GM19023 (cell line): ENCODE results near the gene FBXW10B.
A peak's percentile ranks its signal among the peaks of the same experiment; 100 is the strongest.
"Not testable (repeated sequence)": the region's sequence is repeated elsewhere in the genome, so short reads cannot be mapped to it uniquely, and the experiment has no call there.

Experiments used
- ATAC-seq: cut with Tn5 transposase; IDR thresholded peaks from one replicate; pipeline ENCODE4 v1.9.1; 2021; ENCODE audit warnings: mild to moderate bottlenecking, moderate library complexity; ENCODE audit not compliant: unreplicated experiment

Gene FBXW10B

DNA sequence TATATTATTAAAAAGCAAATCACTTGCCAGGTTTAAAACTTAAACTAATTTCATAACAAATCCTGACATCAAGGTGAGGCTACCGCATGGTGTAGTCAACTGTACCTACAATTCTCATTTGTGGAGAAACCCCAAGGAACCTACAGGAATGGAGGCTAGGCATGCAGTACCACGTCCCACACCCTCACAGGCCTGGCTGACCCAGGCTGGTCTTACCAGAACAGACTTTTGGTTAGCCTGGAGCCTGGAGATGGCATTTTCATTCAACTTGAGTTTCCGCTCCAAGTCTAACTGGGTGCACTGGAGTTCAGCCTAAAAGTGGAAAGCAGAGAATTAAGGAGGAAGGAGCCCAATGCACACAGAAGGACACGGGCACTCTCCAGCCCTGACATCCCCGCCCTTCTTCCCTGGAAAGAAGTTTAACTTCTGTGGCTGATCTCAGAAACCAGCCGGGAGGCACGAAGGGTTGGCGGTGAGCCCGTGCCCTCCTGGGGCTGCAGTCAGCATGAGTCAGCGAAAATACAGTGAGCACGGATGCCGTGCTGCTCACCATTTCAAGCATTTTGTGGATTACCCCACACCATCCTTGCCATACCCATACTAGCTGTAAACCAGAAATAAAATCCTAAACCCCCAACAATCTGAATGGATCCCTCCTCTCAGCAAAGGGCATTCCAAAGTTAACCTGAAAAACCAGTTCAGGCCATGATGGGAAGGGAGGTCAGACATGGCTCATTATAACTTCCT, 23.2 kb upstream of the FBXW10B start:
- not testable (repeated sequence) for ATAC-seq

DNA sequence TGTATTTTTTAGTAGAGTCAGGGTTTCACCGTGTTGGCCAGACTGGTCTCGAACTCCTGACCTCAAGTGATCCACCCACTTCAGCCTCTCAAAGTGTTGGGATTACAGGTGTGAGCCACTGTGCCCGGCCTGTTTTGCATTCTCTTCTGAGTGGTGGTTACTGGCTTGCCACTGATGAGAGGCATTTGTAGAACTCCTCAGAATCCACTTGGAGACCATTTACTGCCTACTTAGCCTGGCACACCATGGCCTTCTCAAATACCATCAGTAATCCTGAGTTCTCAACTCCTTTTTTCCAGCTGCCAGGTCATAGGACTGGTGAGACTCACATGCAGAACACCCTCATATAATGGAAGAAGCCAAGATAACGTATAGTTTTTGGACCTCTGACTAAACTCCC, 22.5 kb upstream of the FBXW10B start:
- ATAC-seq, result not testable (repeated sequence)

DNA sequence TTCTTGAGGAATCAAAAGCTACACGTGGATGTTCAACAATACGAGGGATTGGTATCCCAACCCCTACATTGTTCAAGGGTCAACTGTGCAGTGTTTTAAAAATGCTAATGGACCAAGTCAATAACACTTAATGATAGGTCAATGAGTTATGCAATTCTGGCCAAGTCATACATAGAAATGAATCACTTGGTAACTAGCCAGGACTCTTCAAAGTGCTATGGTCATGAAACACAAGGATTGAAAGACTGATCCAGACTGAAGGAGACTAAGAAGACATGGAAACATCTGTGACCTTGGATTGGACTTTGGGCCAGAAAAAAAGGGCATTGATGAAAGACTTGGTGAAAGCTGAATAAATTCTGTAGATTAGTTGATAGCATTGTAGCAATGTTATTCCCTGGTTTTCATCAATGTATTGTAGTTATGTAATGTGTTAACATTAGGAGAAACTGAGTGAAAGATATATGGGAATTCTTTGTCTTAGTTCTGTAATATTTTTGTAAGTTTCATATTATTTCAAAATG, 11.5 kb upstream of the FBXW10B start:
- not testable (repeated sequence) for ATAC-seq

DNA sequence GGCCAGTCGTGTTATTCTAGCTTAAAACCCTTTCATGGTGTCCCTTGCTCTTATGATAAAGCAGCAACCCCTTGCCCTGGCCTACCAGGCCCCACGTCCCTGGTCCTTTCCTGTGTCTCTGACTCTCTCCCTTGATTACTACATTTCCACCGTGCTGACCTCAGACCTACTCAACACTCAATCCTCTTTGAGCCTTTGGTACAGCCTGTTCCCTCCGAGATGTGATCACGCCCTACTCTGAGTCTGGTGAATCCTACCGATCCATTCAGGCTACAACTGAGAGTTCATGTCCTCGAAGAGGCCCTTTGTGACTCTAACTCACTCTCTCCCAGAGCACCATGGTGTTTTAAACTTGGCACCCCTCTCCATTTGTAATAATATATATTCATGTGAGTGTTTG, 10.5 kb upstream of the FBXW10B start:
- not testable (repeated sequence) for ATAC-seq

DNA sequence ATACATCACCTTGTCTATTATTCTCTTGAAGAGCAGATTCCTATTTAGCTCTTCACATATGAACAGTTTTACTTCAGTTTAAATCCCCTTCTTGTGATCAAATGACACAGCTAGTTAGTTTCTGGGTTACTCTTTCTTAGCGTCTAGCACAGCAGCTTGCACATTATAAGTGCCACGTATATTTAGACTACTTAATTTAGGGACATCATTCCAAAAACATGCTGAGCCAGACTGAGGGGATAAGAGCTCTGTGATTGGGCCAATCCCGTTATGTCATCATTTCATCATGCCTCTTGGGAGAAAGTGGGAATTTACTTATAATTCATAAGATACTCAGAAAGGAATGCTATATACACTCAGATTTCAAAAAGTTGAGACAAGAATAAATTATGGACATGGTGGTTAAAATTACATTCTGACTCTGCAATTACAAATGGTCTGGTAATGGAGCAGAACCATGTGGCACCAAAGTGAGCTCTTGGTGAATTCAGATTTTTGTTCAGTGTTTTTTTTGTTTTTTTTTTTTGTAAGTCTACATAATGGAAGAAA, 4.2 kb upstream of the FBXW10B start:
- not testable (repeated sequence) for ATAC-seq

DNA sequence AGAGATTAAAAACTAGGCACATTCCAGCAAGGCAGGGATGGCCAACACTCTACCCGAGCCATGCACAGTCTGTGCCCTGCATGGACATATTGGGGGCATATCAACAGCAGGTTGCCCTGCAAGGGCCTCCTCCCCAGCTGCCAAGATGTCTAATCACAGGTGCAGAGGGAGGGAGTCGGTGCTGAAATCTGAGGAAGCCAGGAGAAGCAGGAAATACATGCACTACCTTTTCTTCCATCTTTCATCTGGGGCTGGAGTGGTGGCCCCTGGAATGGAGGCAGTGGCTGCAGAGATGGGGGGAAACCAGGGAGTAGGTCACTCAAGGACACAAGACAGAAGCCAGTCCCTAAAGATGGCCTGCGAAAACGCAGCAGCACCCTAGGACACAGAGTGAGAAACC, 3.8 kb upstream of the FBXW10B start:
- ATAC-seq, result not testable (repeated sequence)

DNA sequence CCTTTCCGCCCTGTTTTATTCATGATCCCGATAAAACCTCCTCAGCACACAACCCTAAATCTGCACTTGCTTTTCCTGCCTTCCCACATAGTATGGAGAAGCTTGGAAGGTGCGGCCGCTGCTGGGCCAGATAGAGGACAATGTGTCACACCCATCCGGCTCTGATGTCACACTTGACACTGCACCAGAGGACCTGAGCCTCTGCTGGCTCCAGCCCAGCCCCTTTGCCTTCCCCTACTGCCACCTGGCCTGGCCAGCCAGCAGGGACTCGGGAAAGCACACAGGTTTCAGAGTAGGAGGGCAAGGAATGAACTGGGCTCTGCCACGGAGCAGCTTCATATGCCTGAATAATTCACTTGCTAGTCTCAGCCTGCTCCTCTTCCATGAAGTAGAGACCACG, 2.6 kb upstream of the FBXW10B start:
- not testable (repeated sequence) for ATAC-seq

DNA sequence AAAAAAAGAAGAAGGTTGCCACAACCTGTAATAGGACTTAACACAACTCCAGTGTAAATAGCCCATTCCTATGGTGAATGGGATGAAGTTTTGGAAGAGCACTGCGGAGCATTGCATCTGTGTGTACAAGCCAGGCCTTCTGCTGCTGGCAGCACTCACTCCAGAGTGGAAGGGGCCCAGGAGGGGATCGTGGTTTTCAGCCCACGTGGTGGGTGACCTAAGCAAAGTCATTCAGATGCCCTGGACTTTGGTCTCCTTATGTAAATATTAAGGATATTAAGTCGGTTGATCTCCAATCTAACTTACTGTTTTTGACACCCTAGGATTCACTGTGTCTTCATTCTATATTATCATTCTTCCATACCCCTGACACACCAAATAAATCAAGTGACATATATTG, 2.7 kb downstream of the FBXW10B start:
- not testable (repeated sequence) for ATAC-seq

DNA sequence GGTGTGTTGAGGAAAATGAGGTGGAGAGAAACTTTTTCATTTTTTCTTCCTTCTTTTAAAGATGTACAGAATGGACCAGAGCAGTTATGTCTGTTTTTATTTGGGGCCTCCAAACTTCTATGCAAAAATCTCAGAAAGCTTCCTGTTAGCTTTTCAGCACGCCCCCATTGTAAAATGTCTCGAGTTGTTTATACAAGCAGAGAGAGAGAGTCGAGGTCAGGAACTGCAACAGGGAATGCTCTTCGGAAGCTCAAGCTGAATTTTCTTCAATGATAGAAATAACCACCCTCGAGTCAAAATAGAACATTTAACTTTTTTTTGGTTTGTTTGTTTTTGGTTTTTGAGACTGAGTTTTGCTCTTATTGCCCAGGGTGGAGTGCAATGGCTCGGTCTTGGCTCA, 3.7 kb downstream of the FBXW10B start:
- ATAC-seq, result not testable (repeated sequence)

DNA sequence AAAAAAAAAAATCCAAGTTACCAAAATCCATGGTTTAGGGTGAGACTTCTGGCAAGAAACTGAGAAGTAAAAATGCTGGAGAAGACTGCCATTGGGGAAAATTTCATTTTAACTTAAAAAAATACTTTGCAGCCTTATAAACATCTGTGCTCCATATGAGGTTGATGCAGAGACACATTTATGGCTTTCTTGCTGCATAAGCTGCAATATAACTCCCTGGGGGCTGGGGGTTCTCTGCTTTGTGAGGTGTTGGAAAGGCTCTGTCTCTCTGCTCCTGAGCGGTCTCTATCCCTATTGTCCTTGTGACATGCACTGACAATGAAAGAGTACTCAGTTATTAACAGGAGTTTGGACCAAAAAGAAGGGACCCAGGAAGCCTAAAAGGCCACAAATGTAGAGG, 6.4 kb downstream of the FBXW10B start:
- not testable (repeated sequence) for ATAC-seq

DNA sequence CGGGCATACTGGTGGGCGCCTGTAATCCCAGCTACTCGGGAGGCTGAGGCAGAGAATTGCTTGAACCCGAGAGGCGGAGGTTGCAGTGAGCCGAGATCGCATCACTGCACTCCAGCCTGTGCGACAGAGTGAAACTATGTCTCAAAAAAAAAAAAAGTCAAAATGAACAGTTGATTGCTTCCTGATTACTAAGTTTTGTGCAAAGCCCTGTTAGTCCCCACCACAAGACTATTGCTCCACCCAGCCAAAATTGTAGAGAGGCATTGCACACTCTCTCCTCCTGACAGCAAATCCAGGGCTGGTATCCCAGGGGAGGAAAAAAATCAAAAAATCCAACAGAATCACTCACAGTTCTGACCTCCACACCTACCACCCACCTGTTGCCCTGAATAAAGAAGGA, 26.5 kb downstream of the FBXW10B start:
- ATAC-seq, result not testable (repeated sequence)

DNA sequence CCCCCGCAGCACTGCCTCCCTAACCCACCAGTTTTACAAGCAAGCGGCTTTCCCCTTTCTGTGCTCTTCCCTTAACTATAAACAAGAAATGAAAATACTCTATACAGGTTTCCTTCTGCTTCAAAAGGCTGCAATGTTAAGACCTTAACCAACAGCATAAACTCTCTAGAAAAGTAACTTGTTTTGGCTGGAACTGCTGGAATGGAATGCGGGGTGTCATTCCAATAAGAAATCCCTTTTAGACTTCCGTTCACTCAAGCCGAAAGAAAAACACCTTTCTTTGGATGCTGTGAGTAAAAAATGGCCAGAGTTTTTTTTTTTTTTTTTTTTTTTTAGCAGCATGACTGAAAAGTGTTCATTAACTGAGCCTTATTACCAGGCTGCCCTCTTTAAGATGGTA, 27.5 kb downstream of the FBXW10B start:
- not testable (repeated sequence) for ATAC-seq

DNA sequence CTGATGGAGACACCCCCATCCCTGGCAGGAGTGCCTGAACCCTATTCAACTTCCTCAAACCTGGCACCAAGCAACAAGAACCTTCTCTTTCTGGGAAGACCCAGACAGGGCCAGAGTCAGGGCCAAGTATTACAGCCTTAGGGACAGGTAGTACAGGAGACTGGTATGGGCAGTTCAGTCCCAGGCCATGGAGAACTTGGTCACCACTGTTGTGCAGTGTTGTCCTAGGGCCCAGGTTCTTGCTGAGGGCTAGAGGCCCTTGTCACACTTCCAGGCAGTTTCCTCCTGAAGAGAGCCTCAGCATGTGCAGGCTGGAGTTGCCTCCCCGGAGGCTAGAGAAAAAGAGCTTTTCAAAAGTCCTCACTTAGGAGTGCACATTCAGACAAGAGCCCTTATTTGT, 28.7 kb downstream of the FBXW10B start:
- not testable (repeated sequence) for ATAC-seq

DNA sequence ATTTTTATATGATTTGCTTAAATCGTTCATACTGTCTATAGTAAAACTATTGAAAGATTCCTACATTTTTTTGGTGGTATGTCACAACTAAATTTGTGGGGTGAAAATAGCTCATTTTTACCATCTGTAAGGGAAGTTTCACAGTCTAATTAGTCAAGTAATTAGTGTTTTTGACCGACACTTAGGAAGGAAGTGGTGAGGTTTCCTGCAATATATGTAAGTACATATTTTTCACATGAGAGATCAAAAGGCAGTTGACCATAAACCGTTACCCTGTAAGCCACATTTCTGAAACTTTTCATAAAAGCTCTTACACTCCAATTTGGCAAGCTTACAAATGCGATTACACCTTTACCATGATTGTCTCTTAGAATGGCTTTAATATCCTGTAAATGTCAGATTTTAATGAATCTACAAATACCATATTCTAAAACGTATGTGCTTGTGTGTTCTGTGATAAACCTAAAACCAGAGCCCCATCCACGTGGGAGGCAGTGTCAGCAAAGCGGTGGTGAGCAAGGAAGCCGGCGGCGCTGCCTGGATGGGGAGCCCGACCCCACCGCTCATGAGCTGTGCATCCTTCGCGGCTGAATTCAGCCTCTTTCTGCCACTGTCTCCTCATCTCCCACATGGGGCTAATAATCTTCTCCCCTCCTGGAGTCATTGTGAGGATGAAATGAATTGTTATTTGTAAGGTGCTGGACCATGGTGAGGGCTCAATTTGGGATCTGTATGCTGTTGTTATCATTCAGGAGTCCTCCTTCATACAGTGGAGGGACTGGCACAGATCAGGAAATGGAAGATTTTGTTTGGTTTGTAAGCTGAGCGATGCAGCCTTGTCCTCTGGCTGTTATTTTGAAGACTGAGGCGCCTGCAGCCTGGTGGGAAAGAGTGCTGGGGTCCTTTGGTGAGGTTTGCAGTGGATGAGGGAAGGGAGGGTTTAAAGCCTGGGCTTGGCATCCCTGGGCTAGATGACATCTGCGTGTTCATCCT, 29.7 kb downstream of the FBXW10B start:
- peak; percentile 43 for ATAC-seq

DNA sequence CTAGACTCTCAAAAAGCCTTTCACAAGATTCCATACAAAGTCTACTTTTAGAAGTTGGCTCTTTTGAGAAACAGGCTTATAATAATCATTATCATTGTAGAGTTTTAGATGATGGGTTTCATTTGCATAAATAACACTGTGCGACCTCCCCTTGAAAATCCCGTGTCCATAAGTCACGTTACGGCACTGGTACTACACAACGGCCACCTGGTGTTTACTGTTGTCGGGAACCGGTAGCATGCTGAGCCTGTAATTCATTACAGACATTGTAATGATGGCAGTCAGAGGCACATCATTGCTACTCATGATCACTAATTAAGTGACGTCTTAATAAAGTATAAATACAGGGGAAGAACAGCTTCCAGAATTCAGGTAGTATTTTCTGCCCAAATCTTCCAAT, 31.5 kb downstream of the FBXW10B start:
- not testable (repeated sequence) for ATAC-seq

DNA sequence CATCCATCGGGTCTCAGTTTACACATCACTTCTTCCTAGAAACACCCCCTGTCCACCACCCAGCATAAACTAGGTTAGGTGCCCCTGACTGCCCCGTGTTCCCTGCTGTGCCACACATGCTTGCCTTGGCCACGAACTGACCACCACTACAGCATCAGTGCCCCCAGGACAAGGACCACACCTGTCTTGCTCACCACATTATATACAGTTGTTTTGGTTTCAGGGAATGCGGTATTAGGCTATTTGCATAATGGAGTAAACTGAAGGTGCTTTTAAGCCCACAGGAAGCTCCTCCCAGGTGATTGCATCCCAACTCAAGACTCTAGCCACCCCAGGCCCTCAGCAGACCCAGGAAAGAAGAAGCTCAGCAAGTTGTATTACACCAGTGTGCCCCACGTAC, 36.2 kb downstream of the FBXW10B start:
- not testable (repeated sequence) for ATAC-seq

DNA sequence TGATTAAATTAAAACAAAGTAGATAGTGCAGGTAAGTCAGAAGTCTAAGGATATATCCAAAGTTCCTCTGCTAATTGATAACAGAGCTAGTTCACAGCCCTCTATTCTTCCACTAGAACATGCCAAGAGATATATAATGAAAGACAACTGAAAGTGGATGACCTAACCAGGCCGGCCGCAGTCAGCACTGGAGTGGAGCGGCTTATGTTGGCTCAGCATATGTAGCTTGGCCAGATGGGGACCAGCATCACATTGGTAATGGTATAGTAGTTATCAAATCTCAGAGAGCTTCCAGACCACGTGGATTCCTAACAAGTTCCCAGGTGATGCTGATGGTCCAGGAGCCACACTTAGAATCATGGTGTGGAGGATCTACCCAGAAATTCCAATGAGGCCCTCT, 38.0 kb downstream of the FBXW10B start:
- not testable (repeated sequence) for ATAC-seq

DNA sequence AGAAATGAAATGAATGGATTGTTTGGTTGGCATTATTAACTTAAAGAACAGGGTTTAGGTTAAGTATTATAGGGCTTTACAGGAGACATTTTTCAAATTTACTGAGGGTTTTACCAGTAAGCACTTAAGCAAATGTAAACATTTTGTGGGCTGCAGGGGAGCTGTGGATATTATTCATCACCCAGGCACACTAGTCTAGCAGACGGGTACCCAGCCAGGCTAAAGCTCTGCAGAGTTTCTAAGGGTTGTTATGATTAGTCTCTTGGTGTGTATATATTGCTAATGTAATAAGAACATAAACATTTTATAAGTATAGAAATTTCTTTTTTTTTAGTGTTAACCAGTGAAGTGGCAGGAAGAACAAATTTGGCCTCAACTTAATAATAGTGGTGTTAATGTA, 42.7 kb downstream of the FBXW10B start:
- not testable (repeated sequence) for ATAC-seq

DNA sequence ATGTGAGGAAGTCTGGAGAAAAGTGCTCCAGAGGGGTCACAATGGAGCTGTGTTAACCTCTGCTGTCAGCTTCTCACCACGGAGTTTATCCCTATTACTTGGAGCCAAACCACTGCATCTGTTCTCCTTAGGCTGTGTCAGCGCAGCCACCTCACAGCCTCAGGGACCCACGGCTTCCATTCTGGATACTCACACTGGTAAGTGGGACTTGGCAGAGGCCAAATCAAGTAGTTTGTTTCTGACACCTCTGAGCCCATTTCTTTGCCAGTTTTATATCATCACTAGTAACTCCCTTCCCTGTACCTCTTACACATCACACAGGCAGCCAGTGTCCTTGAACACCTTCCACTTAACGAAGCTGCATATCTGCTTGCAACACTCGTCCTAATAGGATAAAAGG, 44.8 kb downstream of the FBXW10B start:
- not testable (repeated sequence) for ATAC-seq

DNA sequence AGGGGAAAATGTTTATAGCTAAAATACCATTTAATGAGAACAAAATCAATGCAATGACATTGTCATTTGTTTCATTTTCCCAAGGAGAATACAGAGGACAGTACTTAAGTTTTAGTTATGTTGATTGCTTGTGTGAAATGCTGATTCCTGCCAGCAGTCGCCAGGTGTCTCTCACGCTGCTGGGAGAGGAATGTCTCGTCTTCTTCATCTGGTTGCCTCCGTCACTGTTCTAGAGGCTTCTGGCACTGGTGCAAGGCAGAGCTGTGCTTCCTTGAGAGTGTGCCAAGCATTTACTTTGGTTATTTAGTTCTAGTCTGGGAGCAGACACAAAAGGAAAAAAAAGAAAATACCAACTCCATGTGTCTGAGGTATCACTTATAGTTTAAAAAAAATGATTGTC, 45.6 kb downstream of the FBXW10B start:
- ATAC-seq, result not testable (repeated sequence)
